ENCODE results near the gene CRYL1.

The CRYL1 gene

GRCh38 chr13:20501592-20501991, 24.1 kb downstream of the CRYL1 start:
- POLR2A ChIA-PET = no interaction called here
- H3K4me1 ChIP-seq (ENCODE audit: control insufficient read depth, insufficient read depth, low read length) = no peaks in the 10 kb centered on the region
- no peaks in the 10 kb centered on the region for H3K9me3 ChIP-seq (ENCODE audit: control insufficient read depth, insufficient read depth, low read depth, low read length)
- H3K36me3 ChIP-seq (ENCODE audit: control insufficient read depth in 2 of 2, insufficient read depth in 1 of 2, low read length in 2 of 2) = peaks cover 0 to 3% of the 10 kb centered on the region in 2 experiments; a peak in 1 of 3 replicates
- CTCF ChIA-PET = interaction anchor here (1.5 kb wide), 1 partner anchor 423 kb away, joined by 3 read pairs; no protein-coding TSS in a partner anchor
- H3K27ac ChIP-seq (ENCODE audit: extremely low read depth, low read depth, low read length) = no peak overlapping the region
- TF ChIP-seq ZNF114 (tag by site-specific recombination; IDR thresholded peaks at IDR 0.05) = no peak
- H3K4me3 ChIP-seq (ENCODE audit: low read depth, low read length) = no peak overlapping the region

DNA sequence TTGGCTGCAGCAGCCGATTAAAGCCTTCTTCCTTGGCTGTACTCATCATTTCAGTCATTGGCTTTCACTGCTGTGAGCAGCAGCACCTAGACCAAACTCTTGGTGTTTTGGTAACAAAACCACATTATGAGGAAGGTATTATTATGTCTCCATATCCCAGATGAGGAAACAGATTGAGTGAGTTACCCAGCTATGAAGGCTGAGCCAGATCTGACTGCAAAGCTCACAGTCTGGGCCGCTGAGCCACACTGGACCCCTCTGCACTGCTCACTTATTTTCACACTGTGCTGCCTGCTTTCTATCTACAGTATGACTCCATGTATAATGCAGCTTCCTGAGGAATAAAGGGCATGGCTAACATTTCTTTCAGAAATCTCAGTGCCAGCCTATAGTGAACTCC, 24.5 kb downstream of the CRYL1 start:
- H3K27ac ChIP-seq (ENCODE audit: extremely low read depth, low read depth, low read length) = no peak overlapping the region
- no peaks in the 10 kb centered on the region for H3K4me1 ChIP-seq (ENCODE audit: control insufficient read depth, insufficient read depth, low read length)
- H3K9me3 ChIP-seq (ENCODE audit: control insufficient read depth, insufficient read depth, low read depth, low read length) = no peaks in the 10 kb centered on the region
- peaks cover 0 to 3% of the 10 kb centered on the region in 2 experiments; a peak in 1 of 3 replicates for H3K36me3 ChIP-seq (ENCODE audit: control insufficient read depth in 2 of 2, insufficient read depth in 1 of 2, low read length in 2 of 2)
- CTCF ChIA-PET = interaction anchor here (1.0 to 1.5 kb wide), 2 partner anchors 424 to 976 kb away, joined by 3 read pairs; no protein-coding TSS in a partner anchor
- POLR2A ChIA-PET = no interaction called here
- no peak overlapping the region for H3K4me3 ChIP-seq (ENCODE audit: low read depth, low read length)
- TF ChIP-seq ZNF776 (tag by site-specific recombination; IDR thresholded peaks at IDR 0.05; ENCODE audit: borderline replicate concordance) = no peak
- no peak for TF ChIP-seq WT1 (tag by site-specific recombination; IDR thresholded peaks at IDR 0.05)
- TF ChIP-seq ZNF114 (tag by site-specific recombination; IDR thresholded peaks at IDR 0.05) = no peak

DNA sequence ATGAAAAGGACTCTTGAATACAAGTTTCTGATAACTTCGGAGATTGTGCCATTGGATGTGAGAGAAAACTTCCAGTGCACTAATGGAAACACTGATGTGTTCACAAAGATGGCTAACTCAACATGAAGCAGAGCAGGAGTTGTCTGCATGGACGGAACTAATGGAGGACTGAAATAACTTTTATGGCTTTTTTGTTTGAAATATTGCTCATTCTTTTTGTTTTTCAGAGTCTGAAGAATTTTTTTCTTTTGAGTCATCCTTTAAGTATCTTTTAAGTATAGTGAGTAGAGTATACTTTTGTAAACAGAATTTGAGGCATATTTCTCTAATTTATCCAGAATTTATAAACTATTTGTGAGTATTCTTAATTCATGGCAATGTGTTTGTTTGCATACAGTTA, 25.7 kb downstream of the CRYL1 start:
- CTCF ChIA-PET = interaction anchor here (0.6 to 1.5 kb wide), 3 partner anchors 425 to 977 kb away, joined by 3 read pairs; no protein-coding TSS in a partner anchor
- no peaks in the 10 kb centered on the region for H3K36me3 ChIP-seq (ENCODE audit: control insufficient read depth in 2 of 2, insufficient read depth in 1 of 2, low read length in 2 of 2)
- POLR2A ChIA-PET = no interaction called here
- TF ChIP-seq SETDB1 (IDR thresholded peaks at IDR 0.05; ENCODE audit: insufficient read length, low read length) = peak; percentile 83
- no peak for TF ChIP-seq ZNF530 (tag by site-specific recombination; IDR thresholded peaks at IDR 0.05; ENCODE audit: low read depth)
- TF ChIP-seq ZNF138 (tag by site-specific recombination; IDR thresholded peaks at IDR 0.05; ENCODE audit: borderline replicate concordance) = no peak
- no peaks in the 10 kb centered on the region for H3K9me3 ChIP-seq (ENCODE audit: control insufficient read depth, insufficient read depth, low read depth, low read length)
- H3K27ac ChIP-seq (ENCODE audit: extremely low read depth, low read depth, low read length) = no peak overlapping the region
- H3K4me3 ChIP-seq (ENCODE audit: low read depth, low read length) = no peak overlapping the region
- H3K4me1 ChIP-seq (ENCODE audit: control insufficient read depth, insufficient read depth, low read length) = no peaks in the 10 kb centered on the region

DNA sequence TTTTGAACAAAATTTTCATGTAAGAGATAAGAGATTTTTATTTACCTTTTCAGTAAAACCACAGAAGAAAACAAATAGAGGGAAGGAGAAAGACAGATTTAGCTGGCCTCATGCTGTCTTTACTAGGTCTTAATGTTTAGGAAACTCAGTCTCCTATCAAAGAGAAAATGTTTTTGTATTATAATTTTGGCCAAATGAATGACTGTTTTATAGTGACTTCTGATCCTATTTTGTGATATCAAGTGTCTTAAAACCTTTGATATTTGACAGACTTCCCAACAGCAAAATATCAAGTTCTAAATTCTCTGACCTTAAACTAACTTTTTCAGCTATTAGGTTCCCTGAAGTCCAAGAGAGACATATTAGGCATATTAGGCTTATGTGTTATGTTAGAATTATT, 27.0 kb downstream of the CRYL1 start:
- Histone ChIP-seq H3K4me1 (ENCODE audit: control insufficient read depth, insufficient read depth, low read length) (no peaks in the 10 kb centered on the region), H3K27ac (ENCODE audit: extremely low read depth, low read depth, low read length) (no peak overlapping the region), H3K4me3 (ENCODE audit: low read depth, low read length) (no peak overlapping the region), H3K9me3 (ENCODE audit: control insufficient read depth, insufficient read depth, low read depth, low read length) (no peaks in the 10 kb centered on the region), H3K36me3 (ENCODE audit: control insufficient read depth in 2 of 2, insufficient read depth in 1 of 2, low read length in 2 of 2) (no peaks in the 10 kb centered on the region)
- ChIA-PET POLR2A (no interaction called here), CTCF (interaction anchor here (0.6 to 1.1 kb wide), 4 partner anchors 315 to 1015 kb away, joined by 3 read pairs; no protein-coding TSS in a partner anchor)
- TF ChIP-seq ZNF658 (tag by site-specific recombination; IDR thresholded peaks at IDR 0.05) = no peak
- TF ChIP-seq ZNF544 (tag by site-specific recombination; IDR thresholded peaks at IDR 0.05) = no peak
- TF ChIP-seq ZNF311 (tag by site-specific recombination; IDR thresholded peaks at IDR 0.05; ENCODE audit: borderline replicate concordance) = no peak
- TF ChIP-seq, protein P1, sequence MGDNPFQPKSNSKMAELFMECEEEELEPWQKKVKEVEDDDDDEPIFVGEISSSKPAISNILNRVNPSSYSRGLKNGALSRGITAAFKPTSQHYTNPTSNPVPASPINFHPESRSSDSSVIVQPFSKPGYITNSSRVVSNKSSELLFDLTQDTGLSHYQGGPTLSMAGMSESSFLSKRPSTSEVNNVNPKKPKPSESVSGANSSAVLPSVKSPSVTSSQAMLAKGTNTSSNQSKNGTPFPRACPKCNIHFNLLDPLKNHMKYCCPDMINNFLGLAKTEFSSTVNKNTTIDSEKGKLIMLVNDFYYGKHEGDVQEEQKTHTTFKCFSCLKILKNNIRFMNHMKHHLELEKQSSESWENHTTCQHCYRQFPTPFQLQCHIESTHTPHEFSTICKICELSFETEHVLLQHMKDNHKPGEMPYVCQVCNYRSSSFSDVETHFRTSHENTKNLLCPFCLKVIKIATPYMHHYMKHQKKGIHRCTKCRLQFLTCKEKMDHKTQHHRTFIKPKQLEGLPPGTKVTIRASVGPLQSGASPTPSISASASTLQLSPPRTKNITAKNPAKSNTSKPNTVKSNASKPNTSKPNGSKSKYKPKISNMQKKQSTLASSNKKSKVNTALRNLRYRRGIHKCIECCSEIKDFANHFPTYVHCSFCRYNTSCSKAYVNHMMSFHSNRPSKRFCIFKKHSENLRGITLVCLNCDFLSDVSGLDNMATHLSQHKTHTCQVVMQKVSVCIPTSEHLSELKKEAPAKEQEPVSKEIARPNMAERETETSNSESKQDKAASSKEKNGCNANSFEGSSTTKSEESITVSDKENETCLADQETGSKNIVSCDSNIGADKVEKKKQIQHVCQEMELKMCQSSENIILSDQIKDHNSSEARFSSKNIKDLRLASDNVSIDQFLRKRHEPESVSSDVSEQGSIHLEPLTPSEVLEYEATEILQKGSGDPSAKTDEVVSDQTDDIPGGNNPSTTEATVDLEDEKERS (tag by site-specific recombination; IDR thresholded peaks at IDR 0.05) = no peak
- no peak for TF ChIP-seq ZNF423 (tag by site-specific recombination; IDR thresholded peaks at IDR 0.05)
- no peak for TF ChIP-seq ATF2 (tag by site-specific recombination; IDR thresholded peaks at IDR 0.05; ENCODE audit: low read depth)
- no peak for TF ChIP-seq ZNF169 (tag by site-specific recombination; IDR thresholded peaks at IDR 0.05)
- peak; percentile 57 for TF ChIP-seq FEZF1 (tag by site-specific recombination; IDR thresholded peaks at IDR 0.05)
- TF ChIP-seq ZNF155 (tag by site-specific recombination; IDR thresholded peaks at IDR 0.05) = no peak
- no peak for TF ChIP-seq HOXA7 (CRISPR knock-in tag; IDR thresholded peaks at IDR 0.05; ENCODE audit: borderline replicate concordance)
- no peak for TF ChIP-seq ZNF701 (tag by site-specific recombination; IDR thresholded peaks at IDR 0.05)
- no peak for TF ChIP-seq ZNF394 (tag by site-specific recombination; IDR thresholded peaks at IDR 0.05; ENCODE audit: borderline replicate concordance)
- TF ChIP-seq ZNF660 (tag by site-specific recombination; IDR thresholded peaks at IDR 0.05) = no peak
- TF ChIP-seq ZNF433 (tag by site-specific recombination; IDR thresholded peaks at IDR 0.05; ENCODE audit: low read depth) = no peak
- no peak for TF ChIP-seq ZNF391 (tag by site-specific recombination; IDR thresholded peaks at IDR 0.05; ENCODE audit: borderline replicate concordance, low read depth)
- peak; percentile 49; the same call in 1 of the 2 replicates for TF ChIP-seq TCF7L2 (IDR thresholded peaks at IDR 0.05; ENCODE audit: borderline replicate concordance, low read depth, low read length)
- TF ChIP-seq ZNF292 (tag by site-specific recombination; IDR thresholded peaks at IDR 0.05; ENCODE audit: borderline replicate concordance, low read depth) = no peak
